Endothelial cell of umbilical vein (primary cell): ENCODE data around the gene TTN. TPM values are rescaled to one million over a fixed set of nuclear protein-coding genes. Genes with fewer than 3 reads are reported as not detected.

Experiments
- BruUV-seq: library from RNA; stranded (reverse); fragments of 400-500 nt; replicated peaks from 2 replicates; lab custom pipeline; 2021; lab: Mats Ljungman, UMichigan
- CTCF ChIA-PET: fragments of 300-600, 350-600 bp; sonication (Branson Sonifier 250); formaldehyde crosslinking; loops from one replicate; lab custom pipeline; 2021; ENCODE audit warnings: antibody characterized with exemption, inconsistent platforms; lab: Charles Lee
- POLR2A ChIA-PET: fragments of 300-600, 350-600 bp; sonication (Branson Sonifier 250); formaldehyde crosslinking; loops from one replicate; lab custom pipeline; 2021; ENCODE audit warnings: antibody characterized with exemption, inconsistent platforms; lab: Charles Lee
- DNase-seq: peaks from one replicate; pipeline ENCODE4 v3.0.0-alpha.2; 2011; ENCODE audit warnings: low read depth, low spot score
- FAIRE-seq: peaks from 2 replicates; lab custom pipeline; 2011; peaks lifted over from hg19 to GRCh38; lab: Jason Lieb, UNC
- H2AFZ ChIP-seq: 2 replicates; pipeline ENCODE4 v1.6.0; 2012; ENCODE audit warnings: low read depth, low read length, control low read depth, inconsistent platforms
- H3K27ac ChIP-seq: 2 replicates; pipeline ENCODE4 v1.5.1; 2011; ENCODE audit warnings: low read depth, mild to moderate bottlenecking, control low read depth, low read length, moderate library complexity; ENCODE audit not compliant: insufficient read depth
- H3K27me3 ChIP-seq, 2 experiments: 2 replicates each; pipeline versions ENCODE4 v1.6.0 to v1.6.1; 2011; ENCODE audit warnings: low read length in 2 of 2, mixed read lengths in 1 of 2; ENCODE audit not compliant: control insufficient read depth in 2 of 2, insufficient read depth in 2 of 2
- H3K36me3 ChIP-seq, 2 experiments: 2 replicates in 1 of 2; 3 replicates in 1 of 2; pipeline ENCODE4 v1.5.1; 2011; ENCODE audit warnings: low read length in 2 of 2, mild to moderate bottlenecking in 1 of 2, moderate library complexity in 1 of 2; ENCODE audit not compliant: control insufficient read depth in 2 of 2, insufficient read depth in 2 of 2; ENCODE audit errors: extremely low read depth in 1 of 2
- H3K4me1 ChIP-seq: 3 replicates; pipeline ENCODE4 v1.5.1; 2011; ENCODE audit warnings: mild to moderate bottlenecking, low read length; ENCODE audit not compliant: control insufficient read depth, insufficient read depth; ENCODE audit errors: extremely low read depth
- H3K4me2 ChIP-seq: 2 replicates; pipeline ENCODE4 v1.6.1; 2011; ENCODE audit warnings: low read length, control low read depth, mixed read lengths; ENCODE audit not compliant: insufficient read depth
- H3K4me3 ChIP-seq, 3 experiments: fragments of 200-600 bp in 1 of 3; sonication (generic), shearing (Covaris generic) in 1 of 3; replicated peaks in 1 of 3; 2 replicates each; pipeline ENCODE4 v1.5.1; 2011 to 2016; ENCODE audit warnings: control low read depth in 3 of 3, low read length in 3 of 3, mild to moderate bottlenecking in 2 of 3, inconsistent platforms in 1 of 3, low read depth in 1 of 3, moderate library complexity in 1 of 3; ENCODE audit not compliant: insufficient read depth in 1 of 3
- H3K79me2 ChIP-seq: 2 replicates; pipeline ENCODE4 v1.6.0; 2012; ENCODE audit warnings: low read length, inconsistent platforms; ENCODE audit not compliant: control insufficient read depth, insufficient read depth
- H3K9ac ChIP-seq: replicated peaks from 2 replicates; pipeline ENCODE3; 2011; ENCODE audit warnings: low read length, control low read depth; ENCODE audit not compliant: insufficient read depth; ENCODE audit errors: extremely low read depth
- H3K9me1 ChIP-seq: replicated peaks from 3 replicates; pipeline ENCODE4 v1.6.0; 2011; ENCODE audit warnings: mild to moderate bottlenecking, low read length; ENCODE audit not compliant: control insufficient read depth, insufficient read depth; ENCODE audit errors: extremely low read depth
- H3K9me3 ChIP-seq: replicated peaks from 2 replicates; pipeline ENCODE4 v1.5.1; 2012; ENCODE audit warnings: low read length, inconsistent platforms; ENCODE audit not compliant: control insufficient read depth, insufficient read depth
- H4K20me1 ChIP-seq: replicated peaks from 2 replicates; pipeline ENCODE3; 2011; ENCODE audit warnings: mild to moderate bottlenecking, low read length; ENCODE audit not compliant: control insufficient read depth, insufficient read depth; ENCODE audit errors: extremely low read depth
- EZH2 ChIP-seq: IDR thresholded peaks from 2 replicates; pipeline ENCODE4 v1.6.1; 2012; ENCODE audit warnings: borderline replicate concordance, low read depth, mild to moderate bottlenecking, moderate library complexity, low read length, inconsistent platforms; ENCODE audit not compliant: severe bottlenecking
- FOS ChIP-seq: IDR thresholded peaks from 2 replicates; pipeline ENCODE4 v1.6.1; 2011; ENCODE audit warnings: mild to moderate bottlenecking, low read length, moderate library complexity, borderline replicate concordance; ENCODE audit not compliant: insufficient read depth
- GATA2 ChIP-seq: IDR thresholded peaks from 2 replicates; pipeline ENCODE4 v1.7.0; 2011; ENCODE audit warnings: low read depth, mild to moderate bottlenecking, moderate library complexity, mixed read lengths, low read length; ENCODE audit not compliant: insufficient read length, insufficient read depth
- JUN ChIP-seq: IDR thresholded peaks from 2 replicates; pipeline ENCODE4 v1.6.1; 2011; ENCODE audit warnings: borderline replicate concordance, low read depth; ENCODE audit not compliant: insufficient read length, insufficient read depth
- MYC ChIP-seq: IDR thresholded peaks from one replicate; pipeline ENCODE4 v1.6.1; 2011; ENCODE audit warnings: mild to moderate bottlenecking, low read depth, low read length
- POLR2A ChIP-seq: IDR thresholded peaks from 2 replicates; pipeline ENCODE4 v1.6.1; 2012; ENCODE audit warnings: low read depth, mild to moderate bottlenecking, control low read depth, low read length
- POLR2AphosphoS5 ChIP-seq: IDR thresholded peaks from 2 replicates; pipeline ENCODE4 v1.6.1; 2012; ENCODE audit warnings: low read depth, mild to moderate bottlenecking, control low read depth, low read length, moderate library complexity; ENCODE audit not compliant: insufficient read depth
- dilution Hi-C: fragments of 300-500 bp; cut with MboI; formaldehyde crosslinking; loops from one replicate; pipeline ENCODE4 v1.15.0; 2019; ENCODE audit warnings: low sequenced_read_pairs; ENCODE audit not compliant: extremely low pct_ligation_motif_present
- intact Hi-C: fragments of 100-400 bp; cut with micrococcal nuclease; formaldehyde crosslinking; loops from one replicate; pipeline ENCODE4 v1.10.0; 2022
- polyA plus RNA-seq, 4 experiments: library from polyadenylated mRNA; depleted of rRNA in 3 of 4; stranded (reverse) in 3 of 4; unstranded in 1 of 4; fragments of >200 nt; gene quantifications; 2 replicates each; pipeline versions ENCODE4 v1.2.1 to v1.2.3, GENCODE V29; 2011 to 2012; ENCODE audit warnings: missing spikeins in 1 of 4
- total RNA-seq: library from RNA; stranded (reverse); gene quantifications from 2 replicates; pipeline ENCODE4 v1.2.3, GENCODE V29; 2021
- TF ChIP-seq, protein P1 (sequence below): IDR thresholded peaks from 2 replicates; pipeline ENCODE4 v1.6.1; 2011; ENCODE audit not compliant: insufficient read depth, insufficient read length
- TF ChIP-seq, protein P2 (sequence below), 2 donors: IDR thresholded peaks; 1 replicate in 1 of 2; 2 replicates in 1 of 2; pipeline ENCODE4 v1.5.1; 2011; ENCODE audit warnings: low read length in 2 of 2, mild to moderate bottlenecking in 2 of 2, moderate library complexity in 2 of 2, control low read depth in 1 of 2, inconsistent platforms in 1 of 2, low read depth in 1 of 2; ENCODE audit not compliant: insufficient read depth in 1 of 2; ENCODE audit errors: extremely low read depth in 1 of 2

Gene TTN
- total and polyA plus RNA-seq, 2 donors (not counting 3 experiments of a cell fraction or from before 2014, with no cell fraction given) = 0.11 to 0.49 TPM

GRCh38 chr2:178542161-178542560 lies 265.1 kb downstream of the TTN start:
- Histone ChIP-seq H3K79me2 (no peaks in the 10 kb centered on the region), H3K9ac (no peak overlapping the region), H3K27ac (no peak overlapping the region), H3K4me1 (peaks cover 10% of the 10 kb centered on the region), H3K9me1 (no peaks in the 10 kb centered on the region), H3K27me3 (no peaks in the 10 kb centered on the region), H3K4me2 (no peak overlapping the region), H2AFZ (no peak overlapping the region), H3K36me3 (peaks cover 2 to 5% of the 10 kb centered on the region in 2 experiments), H3K9me3 (no peaks in the 10 kb centered on the region), H4K20me1 (no peaks in the 10 kb centered on the region), H3K4me3 (no peak overlapping the region)
- dilution Hi-C loops (no loop called here), intact Hi-C loops (no loop called here)
- TF ChIP-seq EZH2 = no peak
- ChIA-PET CTCF (no interaction called here), POLR2A (no interaction called here)
- FAIRE-seq (no peak), DNase-seq (no peak)
- no TSS peak for BruUV-seq

- DNase-seq (no peak), FAIRE-seq (no peak)
- TF ChIP-seq, protein P1, sequence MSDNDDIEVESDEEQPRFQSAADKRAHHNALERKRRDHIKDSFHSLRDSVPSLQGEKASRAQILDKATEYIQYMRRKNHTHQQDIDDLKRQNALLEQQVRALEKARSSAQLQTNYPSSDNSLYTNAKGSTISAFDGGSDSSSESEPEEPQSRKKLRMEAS = no peak
- TF ChIP-seq, protein P2, sequence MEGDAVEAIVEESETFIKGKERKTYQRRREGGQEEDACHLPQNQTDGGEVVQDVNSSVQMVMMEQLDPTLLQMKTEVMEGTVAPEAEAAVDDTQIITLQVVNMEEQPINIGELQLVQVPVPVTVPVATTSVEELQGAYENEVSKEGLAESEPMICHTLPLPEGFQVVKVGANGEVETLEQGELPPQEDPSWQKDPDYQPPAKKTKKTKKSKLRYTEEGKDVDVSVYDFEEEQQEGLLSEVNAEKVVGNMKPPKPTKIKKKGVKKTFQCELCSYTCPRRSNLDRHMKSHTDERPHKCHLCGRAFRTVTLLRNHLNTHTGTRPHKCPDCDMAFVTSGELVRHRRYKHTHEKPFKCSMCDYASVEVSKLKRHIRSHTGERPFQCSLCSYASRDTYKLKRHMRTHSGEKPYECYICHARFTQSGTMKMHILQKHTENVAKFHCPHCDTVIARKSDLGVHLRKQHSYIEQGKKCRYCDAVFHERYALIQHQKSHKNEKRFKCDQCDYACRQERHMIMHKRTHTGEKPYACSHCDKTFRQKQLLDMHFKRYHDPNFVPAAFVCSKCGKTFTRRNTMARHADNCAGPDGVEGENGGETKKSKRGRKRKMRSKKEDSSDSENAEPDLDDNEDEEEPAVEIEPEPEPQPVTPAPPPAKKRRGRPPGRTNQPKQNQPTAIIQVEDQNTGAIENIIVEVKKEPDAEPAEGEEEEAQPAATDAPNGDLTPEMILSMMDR (IDR thresholded peaks at IDR 0.05; ENCODE audit: extremely low read depth in 1 of 2, insufficient read depth in 1 of 2, low read depth in 1 of 2, low read length in 2 of 2) = no peak
- TF ChIP-seq EZH2 = no peak
- TF ChIP-seq JUN = no peak
- no peak for TF ChIP-seq GATA2
- no peak for TF ChIP-seq MYC
- TF ChIP-seq FOS = no peak
- TF ChIP-seq POLR2A = no peak
- TF ChIP-seq POLR2AphosphoS5 = no peak
- H3K9ac ChIP-seq = no peak overlapping the region
- H4K20me1 ChIP-seq = no peaks in the 10 kb centered on the region
- no peaks in the 10 kb centered on the region for H3K9me3 ChIP-seq
- no peak overlapping the region for H3K27ac ChIP-seq
- H3K4me1 ChIP-seq = peaks cover 10% of the 10 kb centered on the region
- intact Hi-C loops (no loop called here), dilution Hi-C loops (no loop called here)
- BruUV-seq = no TSS peak
- peaks cover 0 to 9% of the 10 kb centered on the region in 2 experiments for H3K36me3 ChIP-seq
- POLR2A ChIA-PET = no interaction called here
- CTCF ChIA-PET = no interaction called here
- H2AFZ ChIP-seq = no peak overlapping the region
- H3K9me1 ChIP-seq = no peaks in the 10 kb centered on the region
- H3K79me2 ChIP-seq = no peaks in the 10 kb centered on the region
- no peak overlapping the region for H3K4me2 ChIP-seq
- no peak overlapping the region for H3K4me3 ChIP-seq
- H3K27me3 ChIP-seq = no peaks in the 10 kb centered on the region
These were observed 271.2 kb downstream of the TTN start for GRCh38 chr2:178536037-178536436.
